ENCODE measurements around the gene RSAD1. TPM values are rescaled to one million over a fixed set of nuclear protein-coding genes. Genes with fewer than 3 reads are reported as not detected.

Gene RSAD1
- 10 to 100 TPM; 42.7 to 43.5 TPM for total RNA-seq

DNA sequence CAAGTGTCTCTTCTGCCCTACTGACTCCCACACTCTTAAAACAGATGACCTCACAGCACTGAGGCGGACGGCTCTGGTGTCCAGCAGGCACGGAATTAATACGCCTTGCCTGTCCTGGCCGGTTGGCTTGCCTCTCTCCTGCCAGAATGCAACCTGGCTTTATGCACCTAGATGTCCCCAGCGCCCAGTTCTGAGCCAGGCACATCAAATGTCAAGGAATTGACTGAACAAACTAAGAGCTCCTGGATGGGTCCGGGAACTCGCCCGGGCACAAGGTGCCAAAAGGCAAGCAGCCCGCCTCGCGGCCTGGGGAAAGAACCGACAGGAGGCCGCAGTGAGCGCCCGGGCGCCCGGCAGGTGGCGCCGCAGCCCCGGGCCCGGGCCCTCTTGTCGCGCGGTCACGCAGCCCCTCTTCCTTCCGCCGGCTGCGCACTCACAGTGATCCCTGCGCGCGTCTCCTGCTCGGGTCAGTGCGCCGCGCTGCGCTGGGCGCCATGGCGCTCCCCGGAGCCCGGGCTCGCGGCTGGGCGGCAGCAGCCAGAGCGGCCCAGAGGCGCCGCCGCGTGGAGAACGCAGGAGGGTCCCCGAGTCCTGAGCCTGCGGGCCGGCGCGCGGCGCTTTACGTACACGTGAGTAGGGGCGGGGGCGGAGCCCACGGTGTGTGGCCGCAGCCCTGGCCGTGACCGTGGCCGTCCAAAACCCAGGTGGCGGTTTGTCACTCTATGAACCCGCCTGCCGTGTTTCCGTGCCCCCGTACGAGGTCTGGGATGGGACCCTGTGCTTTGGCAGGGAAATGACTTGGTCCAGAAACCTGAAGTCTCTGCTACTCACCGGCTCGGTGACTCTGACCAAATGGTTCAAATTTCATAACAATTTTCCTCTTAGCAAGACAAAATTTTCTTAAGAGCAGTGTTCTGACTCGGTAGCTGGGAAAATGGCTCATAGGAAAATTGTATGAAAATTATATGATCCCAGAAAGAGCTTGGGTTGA, at the start of gene RSAD1:
TSS of gene RSAD1 (plus strand) at position 470 of the 991 bp plus-strand sequence. CDS start at position 495, 25 bp downstream.
- Mint-ChIP-seq H3K27me3 (no peaks in the 10 kb centered on the region), H3K36me3 (peaks cover 1% of the 10 kb centered on the region), H3K4me3 (peak within 1 kb of the TSS; percentile 87), H3K9me3 (no peaks in the 10 kb centered on the region), H3K27ac (peak within 1 kb of the TSS; percentile 89), H3K4me1 (peaks cover 13% of the 10 kb centered on the region)
- ATAC-seq (ENCODE audit: low read depth) (peak; percentile 97), DNase-seq (peak; percentile 88)
- POLR2A ChIA-PET, result interaction anchor here (0.7 to 1.2 kb wide), 5 partner anchors 24 to 102 kb away, joined by 3 to 5 read pairs (median 3); partner anchors contain the start of genes ACSF2 and LRRC59

GRCh38 chr17:50429793-50430192, 48.9 kb upstream of the RSAD1 start:
- DNase-seq, result no peak
- no peaks in the 10 kb centered on the region for H3K9me3 Mint-ChIP-seq
- no peak overlapping the region for H3K4me3 Mint-ChIP-seq
- no peak for ATAC-seq (ENCODE audit: low read depth)
- no peak overlapping the region for H3K27ac Mint-ChIP-seq
- H3K27me3 Mint-ChIP-seq, result no peaks in the 10 kb centered on the region
- H3K36me3 Mint-ChIP-seq, result peaks cover 4% of the 10 kb centered on the region
- POLR2A ChIA-PET, result no interaction called here
- H3K4me1 Mint-ChIP-seq, result peaks cover 32% of the 10 kb centered on the region

DNA sequence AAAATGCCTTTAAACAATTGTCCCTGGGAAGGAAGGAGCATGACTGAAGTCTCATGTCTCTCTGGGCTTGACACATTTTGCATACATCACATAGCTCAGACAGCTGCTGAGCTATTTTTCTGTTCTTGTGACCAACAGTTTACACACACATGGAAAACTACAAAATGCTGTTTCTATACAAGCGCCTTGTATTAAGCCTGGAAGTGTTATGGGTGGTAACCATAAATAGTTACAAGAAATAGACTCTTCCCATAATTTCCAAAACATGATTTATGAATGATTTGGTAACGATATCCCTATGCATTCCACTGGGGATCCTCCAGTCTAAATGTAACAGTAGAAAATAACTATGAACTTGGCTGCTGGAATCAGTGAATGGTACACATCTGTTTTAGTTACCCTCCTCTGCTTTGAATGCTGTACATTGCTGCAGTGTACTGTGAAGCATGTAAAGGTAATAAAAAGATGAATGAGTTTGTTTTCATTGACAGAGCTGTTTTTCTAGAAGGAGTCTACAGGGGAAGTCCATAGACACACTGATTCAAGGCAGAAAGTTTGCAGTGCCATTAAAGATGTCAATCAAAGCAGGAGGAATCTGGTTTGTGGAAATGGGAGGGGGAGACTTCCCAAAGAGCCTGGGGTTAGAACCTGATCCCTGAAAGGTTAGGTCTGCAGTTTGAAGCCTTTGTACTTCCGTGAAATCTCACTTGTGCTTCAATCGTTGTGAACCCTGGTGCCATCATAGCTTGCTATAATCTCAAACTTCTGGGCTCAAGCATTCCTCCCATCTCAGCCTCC, 47.6 kb upstream of the RSAD1 start:
- DNase-seq, result no peak
- peaks cover 25% of the 10 kb centered on the region for H3K4me1 Mint-ChIP-seq
- ATAC-seq (ENCODE audit: low read depth), result no peak
- POLR2A ChIA-PET, result interaction anchor here (1.7 kb wide), 1 partner anchor 9 kb away, joined by 7 read pairs; no protein-coding TSS in a partner anchor
- no peak overlapping the region for H3K4me3 Mint-ChIP-seq
- H3K36me3 Mint-ChIP-seq, result peaks cover 4% of the 10 kb centered on the region
- H3K27ac Mint-ChIP-seq, result no peak overlapping the region
- no peaks in the 10 kb centered on the region for H3K9me3 Mint-ChIP-seq
- no peaks in the 10 kb centered on the region for H3K27me3 Mint-ChIP-seq

GRCh38 chr17:50432125-50432762, 46.4 kb upstream of the RSAD1 start:
- DNase-seq (no peak), ATAC-seq (ENCODE audit: low read depth) (no peak)
- H3K4me1 Mint-ChIP-seq, result peaks cover 20% of the 10 kb centered on the region
- no peaks in the 10 kb centered on the region for H3K27me3 Mint-ChIP-seq
- H3K36me3 Mint-ChIP-seq, result peaks cover 5% of the 10 kb centered on the region
- H3K27ac Mint-ChIP-seq, result no peak overlapping the region
- POLR2A ChIA-PET, result interaction anchor here (0.6 kb wide), 1 partner anchor 1082 kb away, joined by 4 read pairs; no protein-coding TSS in a partner anchor
- H3K4me3 Mint-ChIP-seq, result no peak overlapping the region
- H3K9me3 Mint-ChIP-seq, result no peaks in the 10 kb centered on the region

GRCh38 chr17:50437409-50437808, 41.3 kb upstream of the RSAD1 start:
- ATAC-seq (ENCODE audit: low read depth) (no peak), DNase-seq (no peak)
- POLR2A ChIA-PET, result interaction anchor here (0.7 kb wide), 1 partner anchor 9 kb away, joined by 3 read pairs; no protein-coding TSS in a partner anchor
- Mint-ChIP-seq H3K36me3 (peaks cover 6% of the 10 kb centered on the region), H3K27ac (no peak overlapping the region), H3K4me1 (peaks cover 7% of the 10 kb centered on the region), H3K27me3 (no peaks in the 10 kb centered on the region), H3K4me3 (no peak overlapping the region), H3K9me3 (no peaks in the 10 kb centered on the region)

- H3K9me3 Mint-ChIP-seq, result no peaks in the 10 kb centered on the region
- no peak for DNase-seq
- ATAC-seq (ENCODE audit: low read depth), result no peak
- H3K27ac Mint-ChIP-seq, result no peak overlapping the region
- no peak overlapping the region for H3K4me3 Mint-ChIP-seq
- H3K27me3 Mint-ChIP-seq, result no peaks in the 10 kb centered on the region
- H3K4me1 Mint-ChIP-seq, result peaks cover 5% of the 10 kb centered on the region
- POLR2A ChIA-PET, result no interaction called here
- peaks cover 6% of the 10 kb centered on the region for H3K36me3 Mint-ChIP-seq
These were observed 39.7 kb upstream of the RSAD1 start for GRCh38 chr17:50439008-50439407.

GRCh38 chr17:50440172-50440837, 38.4 kb upstream of the RSAD1 start:
- POLR2A ChIA-PET, result interaction anchor here (0.5 to 0.7 kb wide), 2 partner anchors 24 to 141 kb away, joined by 3 read pairs; no protein-coding TSS in a partner anchor
- no peaks in the 10 kb centered on the region for H3K9me3 Mint-ChIP-seq
- H3K4me1 Mint-ChIP-seq, result peaks cover 2% of the 10 kb centered on the region
- ATAC-seq (ENCODE audit: low read depth) (no peak), DNase-seq (no peak)
- no peak overlapping the region for H3K27ac Mint-ChIP-seq
- H3K36me3 Mint-ChIP-seq, result peaks cover 6% of the 10 kb centered on the region
- H3K27me3 Mint-ChIP-seq, result no peaks in the 10 kb centered on the region
- no peak overlapping the region for H3K4me3 Mint-ChIP-seq

DNA sequence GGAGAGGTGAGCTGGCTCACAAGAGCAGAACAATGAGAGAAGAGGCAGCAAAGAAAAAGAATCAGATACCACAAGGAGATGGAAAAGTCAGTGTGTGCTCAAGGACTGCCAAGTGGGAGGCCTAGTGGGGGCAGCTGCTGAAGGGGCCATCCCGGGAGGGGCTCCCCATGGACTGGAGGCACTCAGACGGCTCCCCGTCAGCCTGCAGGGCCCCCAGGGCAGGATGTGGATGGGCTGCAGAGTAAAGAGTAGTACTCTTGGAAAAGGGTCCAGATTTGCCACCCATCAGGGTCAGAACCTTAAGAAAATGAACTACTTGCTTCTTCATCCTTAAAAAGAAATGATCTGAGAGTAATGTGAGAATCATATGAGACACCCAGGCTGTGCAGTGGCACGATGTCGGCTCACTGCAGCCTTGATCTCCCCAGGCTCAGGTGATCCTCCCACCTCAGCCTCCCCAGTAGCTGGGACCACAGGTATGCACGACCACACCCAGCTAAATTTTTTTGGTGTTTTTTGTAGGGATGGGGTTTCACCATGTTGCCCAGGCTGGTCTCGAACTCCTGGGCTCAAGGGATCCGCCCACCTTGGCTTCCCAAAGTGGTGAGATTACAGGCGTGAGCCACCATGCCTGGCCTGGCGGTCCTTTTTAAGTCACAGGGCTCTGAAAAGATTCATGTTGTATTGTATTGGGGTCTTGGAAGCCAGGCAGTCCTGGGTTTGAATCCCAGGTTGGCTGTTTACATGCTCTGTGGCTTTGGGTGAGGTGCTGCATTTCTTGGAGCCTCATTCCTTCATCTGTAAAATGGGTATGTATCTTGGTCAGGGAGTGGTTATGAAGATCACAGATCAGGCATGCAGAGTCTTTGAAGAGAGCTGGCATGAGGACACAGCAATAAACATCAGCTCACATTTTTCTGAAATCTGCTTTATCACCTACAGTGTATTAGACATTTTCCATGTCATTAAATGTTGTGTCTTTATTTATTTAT, 37.5 kb upstream of the RSAD1 start:
- POLR2A ChIA-PET, result interaction anchor here (0.7 kb wide), 1 partner anchor 24 kb away, joined by 3 read pairs; no protein-coding TSS in a partner anchor
- H3K36me3 Mint-ChIP-seq, result peaks cover 6% of the 10 kb centered on the region
- no peaks in the 10 kb centered on the region for H3K27me3 Mint-ChIP-seq
- no peak for DNase-seq
- H3K27ac Mint-ChIP-seq, result no peak overlapping the region
- no peaks in the 10 kb centered on the region for H3K9me3 Mint-ChIP-seq
- H3K4me3 Mint-ChIP-seq, result no peak overlapping the region
- peaks cover 2% of the 10 kb centered on the region for H3K4me1 Mint-ChIP-seq
- ATAC-seq (ENCODE audit: low read depth), result no peak

GRCh38 chr17:50443505-50443974, 35.1 kb upstream of the RSAD1 start:
- POLR2A ChIA-PET, result interaction anchor here (0.6 kb wide), 1 partner anchor 11 kb away, joined by 3 read pairs; no protein-coding TSS in a partner anchor

GRCh38 chr17:50444841-50445715, 33.6 kb upstream of the RSAD1 start:
- Mint-ChIP-seq H3K27me3 (no peaks in the 10 kb centered on the region), H3K4me1 (no peaks in the 10 kb centered on the region), H3K27ac (no peak overlapping the region), H3K9me3 (no peaks in the 10 kb centered on the region), H3K4me3 (no peak overlapping the region), H3K36me3 (no peaks in the 10 kb centered on the region)
- DNase-seq, result no peak
- POLR2A ChIA-PET, result no interaction called here
- no peak for ATAC-seq (ENCODE audit: low read depth)

More at GRCh38 chr17:50443505-50443974, 35.1 kb upstream of the RSAD1 start:
- Mint-ChIP-seq H3K36me3 (no peaks in the 10 kb centered on the region), H3K4me1 (peaks cover 2% of the 10 kb centered on the region), H3K27ac (no peak overlapping the region), H3K27me3 (no peaks in the 10 kb centered on the region), H3K9me3 (no peaks in the 10 kb centered on the region), H3K4me3 (no peak overlapping the region)
- ATAC-seq (ENCODE audit: low read depth) (no peak), DNase-seq (no peak)

Measured in activated naive CD8-positive, alpha-beta T cell treated with anti-CD3 and anti-CD28 coated beads, Interleukin-2, amount 10 ng/mL, durations not matched to agents 7 days and 5 days (primary cell).